Smooth muscle cell (in vitro differentiated cells): ENCODE results near the gene TBCEL. TPM values are rescaled to one million over a fixed set of nuclear protein-coding genes. Genes with fewer than 3 reads are reported as not detected.

Experiments used
- polyA plus RNA-seq: library from polyadenylated mRNA; unstranded; fragments of >200 nt; fragmentation: Nextera tagmentation; extraction: Ambion mirVana; gene quantifications from 2 replicates; pipeline ENCODE4 v1.2.1, GENCODE V29; 2016
- total RNA-seq: library from RNA; depleted of rRNA; stranded (reverse); fragments of >200 nt; gene quantifications from 2 replicates; pipeline ENCODE4 v1.2.3, GENCODE V29; 2014

The TBCEL gene
- total and polyA plus RNA-seq, 2 experiments from 2014 or later, result 9.6 to 16.0 TPM

Other genes starting within 250 kb of the TBCEL start
- 1.5 TPM in 2 replicates for gene TECTA, start 77.1 kb downstream of the TBCEL start, total RNA-seq
- 0.59 and 1.4 TPM in 2 replicates for gene TECTA, start 77.1 kb downstream of the TBCEL start, polyA plus RNA-seq